Naive thymus-derived CD8-positive, alpha-beta T cell (primary cell): ENCODE results near the gene TMEM175. TPM values are rescaled to one million over a fixed set of nuclear protein-coding genes. Genes with fewer than 3 reads are reported as not detected.

ENCODE experiments used
- ATAC-seq, 2 donors: fragments of 150-1000 bp; cut with Tn5 transposase in 1 of 2; sonication (Bioruptor Pico), chemical (Tn5 transposase) in 1 of 2; 1 replicate in 1 of 2; 2 replicates in 1 of 2; pipeline ENCODE4 v1.10.0; 2021; ENCODE audit warnings: mild to moderate bottlenecking in 2 of 2, moderate library complexity in 2 of 2
- POLR2A ChIA-PET: fragments of 350-600 bp; sonication (Branson Sonifier 250); formaldehyde crosslinking; loops from one replicate; lab custom pipeline; 2021; ENCODE audit warnings: antibody characterized with exemption; lab: Charles Lee
- DNase-seq, 10 donors: peaks; one replicate each; pipeline versions ENCODE4 v3.0.0 to v3.0.0-alpha.2; 2020 to 2022
- H3K27ac Mint-ChIP-seq, 10 donors: one replicate each; pipeline ENCODE4 v1.8.0; 2020 to 2022; ENCODE audit warnings: mild to moderate bottlenecking in 10 of 10, mixed read lengths in 10 of 10, moderate library complexity in 4 of 10, inconsistent platforms in 1 of 10
- H3K27me3 Mint-ChIP-seq, 5 donors: one replicate each; pipeline ENCODE4 v1.8.0; 2021 to 2022; ENCODE audit warnings: mixed read lengths in 5 of 5
- H3K36me3 Mint-ChIP-seq, 3 donors: one replicate each; pipeline ENCODE4 v1.8.0; 2020 to 2022; ENCODE audit warnings: mixed read lengths in 3 of 3, mild to moderate bottlenecking in 2 of 3, inconsistent platforms in 1 of 3
- H3K4me1 Mint-ChIP-seq, 4 donors: one replicate each; pipeline ENCODE4 v1.8.0; 2021 to 2022; ENCODE audit warnings: mixed read lengths in 4 of 4
- H3K4me3 Mint-ChIP-seq, 10 donors: one replicate each; pipeline ENCODE4 v1.8.0; 2020 to 2022; ENCODE audit warnings: mild to moderate bottlenecking in 10 of 10, mixed read lengths in 10 of 10, moderate library complexity in 6 of 10, inconsistent platforms in 1 of 10
- H3K9me3 Mint-ChIP-seq, 9 donors: one replicate each; pipeline ENCODE4 v1.8.0; 2020 to 2022; ENCODE audit warnings: mixed read lengths in 9 of 9, mild to moderate bottlenecking in 3 of 9, inconsistent platforms in 1 of 9, moderate library complexity in 1 of 9
- polyA plus RNA-seq, 3 donors: library from polyadenylated mRNA; unstranded; fragments of 300-500 nt; fragmentation: Illumina TruSeq; gene quantifications; one replicate each; pipeline ENCODE4 v1.2.3, GENCODE V29; 2021
- total RNA-seq, 8 experiments: library from RNA in 2 of 8; stranded (reverse) in 2 of 8; gene quantifications; one replicate each; pipeline ENCODE4 v1.2.3 and lab custom pipeline; 2021 to 2026

The TMEM175 gene
- total and polyA plus RNA-seq, 5 experiments from 2014 or later = 6.4 to 72.9 (median 14.7) TPM

DNA sequence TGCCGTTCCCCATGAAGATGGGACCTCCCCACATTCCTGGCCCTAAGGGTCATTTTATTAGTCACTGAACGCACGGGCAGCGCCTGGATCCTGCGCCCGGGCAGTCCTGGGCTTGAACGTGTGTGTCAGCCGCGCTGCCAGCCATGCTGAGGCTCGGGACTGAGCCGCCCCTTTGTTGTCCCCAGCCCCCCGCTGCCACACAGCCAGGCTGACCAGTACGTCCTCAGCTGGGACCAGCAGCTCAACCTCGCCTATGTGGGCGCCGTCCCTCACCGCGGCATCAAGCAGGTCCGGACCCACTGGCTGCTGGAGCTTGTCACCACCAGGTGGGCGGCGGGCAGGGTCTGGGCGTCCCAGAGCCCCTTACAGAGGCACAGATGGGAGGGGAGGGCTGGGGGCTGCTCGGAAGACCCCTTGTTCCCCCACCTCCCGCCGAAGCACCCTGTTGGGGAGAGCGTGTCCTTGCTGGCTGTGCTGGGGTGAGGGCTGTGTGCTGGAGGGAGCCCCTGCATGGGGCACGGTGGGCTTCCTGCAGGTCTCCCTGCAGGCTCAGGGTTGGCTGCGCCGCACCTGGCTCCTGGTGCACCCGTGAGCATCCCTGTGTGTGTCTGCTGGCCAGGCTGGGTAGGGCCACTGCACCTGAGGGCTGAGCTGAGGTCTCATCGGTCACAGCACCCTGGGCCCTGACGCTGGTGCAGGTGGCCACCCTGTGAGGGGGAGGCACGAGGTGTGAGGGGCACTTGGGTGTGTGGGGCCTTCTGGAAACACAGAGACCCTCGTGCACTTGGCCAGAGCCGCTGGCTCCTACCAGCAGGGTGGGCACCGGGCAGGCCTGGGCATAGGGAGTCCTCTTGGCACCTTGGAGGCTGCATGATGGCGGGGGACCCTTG, 55.6 kb downstream of the TMEM175 start:
- peaks cover 0 to 2% (median 0%) of the 10 kb centered on the region in 3 donors for H3K36me3 Mint-ChIP-seq
- POLR2A ChIA-PET = interaction anchor here (0.6 to 2.7 kb wide), 8 partner anchors 14 to 246 kb away, joined by 3 to 16 read pairs (median 10); partner anchors contain the start of genes DGKQ, FGFRL1, GAK and TMEM175
- no peaks in the 10 kb centered on the region for H3K9me3 Mint-ChIP-seq
- DNase-seq (peak in 1 of 10 donors; percentile 10), ATAC-seq (no peak)
- peaks cover 3 to 35% (median 18%) of the 10 kb centered on the region in 4 donors for H3K4me1 Mint-ChIP-seq
- peak overlapping the region in 4 of 10 donors; percentile 62 to 74 (median 70) for H3K27ac Mint-ChIP-seq
- H3K27me3 Mint-ChIP-seq = no peaks in the 10 kb centered on the region
- peak overlapping the region; percentile 56 to 84 (median 76) for H3K4me3 Mint-ChIP-seq

DNA sequence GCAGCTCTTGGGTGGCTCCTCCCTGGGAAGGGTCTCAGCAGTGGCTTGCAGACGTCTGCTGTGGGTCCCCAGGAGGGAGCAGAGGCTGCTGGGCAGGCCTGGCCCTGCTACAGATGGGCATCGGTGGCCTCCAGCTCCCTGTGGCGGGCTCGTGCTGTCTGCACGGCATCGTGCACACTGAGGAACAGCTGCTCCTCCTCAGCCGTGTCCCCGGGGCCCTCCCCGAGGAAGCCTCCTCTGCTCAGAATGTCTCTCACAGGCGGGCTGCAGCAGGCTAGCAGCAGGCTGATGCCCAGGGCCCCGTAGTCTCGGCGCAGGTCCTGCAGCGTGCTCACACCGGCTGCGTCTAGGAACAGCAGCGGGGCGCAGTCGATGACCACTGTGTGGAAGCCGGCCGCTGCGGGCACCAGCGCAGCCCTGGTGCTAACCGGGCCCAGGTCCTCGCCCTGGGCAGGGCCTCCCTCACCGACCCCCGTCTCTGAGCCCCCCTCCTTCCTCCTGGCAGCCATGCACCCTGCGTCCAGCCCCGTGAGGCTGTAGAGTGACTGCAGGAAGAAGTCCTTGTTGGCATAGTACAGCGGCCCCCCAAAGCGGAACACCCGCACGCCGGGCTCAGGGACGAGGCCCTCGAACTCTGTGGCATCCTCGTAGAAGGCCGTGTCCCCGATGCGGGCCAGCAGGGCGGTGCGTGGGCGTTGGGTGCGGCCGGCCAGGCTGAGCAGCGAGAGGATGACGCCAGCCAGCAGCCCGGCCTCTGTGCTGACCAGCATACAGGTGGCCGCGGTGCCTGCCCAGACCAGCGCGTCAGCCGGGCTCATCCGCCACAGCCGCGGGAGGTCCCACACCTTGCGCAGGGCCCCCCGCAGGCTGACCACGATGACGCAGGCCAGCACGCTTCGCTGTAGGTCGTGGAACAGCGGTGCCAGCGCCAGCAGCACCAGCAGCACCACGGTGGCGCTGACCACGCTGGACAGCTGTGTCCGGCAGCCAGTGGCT, 56.8 kb downstream of the TMEM175 start:
- Mint-ChIP-seq H3K27ac (no peak overlapping the region), H3K9me3 (no peaks in the 10 kb centered on the region), H3K4me3 (peak overlapping the region in 2 of 10 donors; percentile 6 to 19), H3K27me3 (no peaks in the 10 kb centered on the region), H3K36me3 (peaks cover 0 to 2% (median 0%) of the 10 kb centered on the region in 3 donors), H3K4me1 (peaks cover 0 to 34% (median 16%) of the 10 kb centered on the region in 4 donors)
- ATAC-seq = no peak
- no peak for DNase-seq
- POLR2A ChIA-PET = no interaction called here

DNA sequence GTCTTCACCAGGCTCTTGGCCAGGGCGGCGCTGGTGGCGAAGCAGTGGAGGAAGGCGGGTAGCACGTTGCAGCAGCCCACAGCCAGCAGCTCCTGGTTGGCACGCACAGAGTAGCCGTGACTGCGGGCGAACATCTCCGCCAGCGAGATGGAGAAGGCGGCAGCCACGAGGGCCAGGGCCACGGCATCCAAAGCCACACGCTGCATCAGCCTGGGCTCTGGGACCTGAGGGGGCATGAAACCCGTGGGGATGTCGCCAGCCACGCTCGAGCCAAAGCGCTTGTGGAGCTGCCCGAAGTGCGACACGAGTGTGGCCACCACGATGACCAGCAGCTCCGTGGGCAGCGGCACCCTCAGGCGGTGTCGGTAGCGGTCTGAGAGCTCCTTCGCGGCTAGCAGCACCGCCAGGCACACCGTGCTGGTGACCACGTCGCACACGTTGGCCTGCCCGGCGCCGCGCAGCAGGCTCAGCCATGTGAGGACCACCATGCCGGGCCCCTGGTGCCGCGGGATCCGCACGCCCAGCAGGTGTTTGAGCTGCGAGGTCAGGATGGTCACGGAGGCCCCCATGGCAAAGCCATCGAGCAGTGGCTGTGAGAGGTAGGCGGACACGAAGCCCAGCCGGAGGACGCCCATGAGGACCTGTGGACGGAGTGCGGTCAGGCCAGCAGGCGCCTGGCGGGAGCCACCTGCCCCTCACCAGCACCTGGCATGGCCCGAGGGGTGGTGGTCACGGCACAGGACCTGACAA, 57.6 kb downstream of the TMEM175 start:
- H3K27me3 Mint-ChIP-seq = no peaks in the 10 kb centered on the region
- DNase-seq (no peak), ATAC-seq (no peak)
- peaks cover 0 to 27% (median 11%) of the 10 kb centered on the region in 4 donors for H3K4me1 Mint-ChIP-seq
- H3K4me3 Mint-ChIP-seq = no peak overlapping the region
- peaks cover 0 to 2% (median 0%) of the 10 kb centered on the region in 3 donors for H3K36me3 Mint-ChIP-seq
- no peaks in the 10 kb centered on the region for H3K9me3 Mint-ChIP-seq
- no peak overlapping the region for H3K27ac Mint-ChIP-seq
- POLR2A ChIA-PET = interaction anchor here (0.9 kb wide), 1 partner anchor 8 kb away, joined by 3 read pairs; no protein-coding TSS in a partner anchor

DNA sequence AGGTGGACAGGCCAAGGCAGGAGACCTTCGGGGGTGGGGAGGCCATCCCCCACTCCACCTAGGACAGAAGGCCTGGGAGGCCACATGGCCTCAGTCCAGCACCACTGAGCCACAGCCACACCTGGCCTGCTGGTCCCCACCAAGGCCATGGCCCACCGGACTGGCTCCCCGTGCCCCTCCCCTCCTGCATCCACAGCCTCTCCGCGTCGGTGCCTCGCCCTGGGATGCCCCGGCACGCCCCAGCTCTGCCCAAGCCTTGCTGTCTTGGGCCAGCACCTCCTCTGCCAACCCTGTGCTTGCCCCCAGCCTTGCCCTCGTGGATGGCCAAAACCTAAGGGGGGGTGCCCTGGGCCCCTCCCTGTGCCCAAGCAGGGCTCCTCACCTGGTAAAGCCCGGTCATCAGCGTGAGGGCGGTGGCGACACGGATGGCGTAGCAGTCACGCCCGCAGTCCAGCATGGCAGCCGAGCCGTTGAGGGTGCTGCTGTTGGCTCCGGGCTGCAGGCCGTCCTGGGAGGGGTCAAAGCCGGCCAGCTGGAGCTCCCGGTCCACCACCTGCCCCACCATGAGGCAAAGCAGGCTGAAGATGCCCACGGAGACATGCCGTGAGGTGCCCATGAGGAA, 58.6 kb downstream of the TMEM175 start:
- Mint-ChIP-seq H3K27ac (no peak overlapping the region), H3K9me3 (no peaks in the 10 kb centered on the region), H3K36me3 (peaks cover 0 to 2% (median 0%) of the 10 kb centered on the region in 3 donors), H3K4me1 (peaks cover 0 to 19% (median 7%) of the 10 kb centered on the region in 4 donors), H3K27me3 (no peaks in the 10 kb centered on the region), H3K4me3 (no peak overlapping the region)
- no peak for DNase-seq
- ATAC-seq = no peak
- POLR2A ChIA-PET = interaction anchor here (0.9 kb wide), 1 partner anchor 8 kb away, joined by 3 read pairs; no protein-coding TSS in a partner anchor

DNA sequence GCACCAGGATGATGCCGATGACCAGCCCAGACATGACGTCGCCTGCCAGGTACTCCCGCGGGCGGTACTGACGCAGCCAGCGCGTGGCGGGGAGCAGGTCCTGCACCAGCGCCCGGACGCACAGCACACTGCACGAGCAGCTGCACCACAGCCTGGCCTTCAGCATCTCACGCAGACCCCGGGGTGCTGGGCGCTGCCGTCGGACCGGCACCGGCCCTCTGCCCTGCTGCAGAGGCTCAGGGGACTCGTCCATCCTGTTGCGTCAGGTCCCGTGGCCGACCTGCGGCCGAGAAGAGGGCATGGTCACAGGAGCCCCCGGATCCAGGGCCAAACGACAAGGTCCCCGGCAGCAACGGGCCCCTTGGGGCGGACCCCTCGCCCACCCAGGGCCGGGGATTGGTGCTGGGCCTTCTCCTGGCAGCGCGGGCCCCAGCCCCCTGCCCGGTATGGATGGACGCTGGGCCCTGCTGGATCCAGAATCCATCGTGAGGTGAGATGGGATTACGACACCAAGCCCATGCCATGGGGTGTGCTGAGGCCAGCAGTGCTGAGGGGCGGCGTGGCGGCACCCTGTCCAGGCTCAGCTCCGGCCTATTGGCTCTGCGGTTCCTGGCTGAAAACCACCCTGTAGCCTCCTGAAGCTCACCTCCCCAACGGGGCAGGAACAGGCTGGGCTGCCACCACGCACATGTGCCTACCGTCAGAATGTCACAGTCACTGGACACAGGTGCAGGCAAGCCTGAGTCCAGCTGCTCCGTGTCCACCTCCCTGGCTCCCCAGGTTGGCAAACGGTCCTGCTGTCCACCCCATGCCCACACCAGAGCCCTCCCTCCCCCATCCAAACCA, 59.4 kb downstream of the TMEM175 start:
- POLR2A ChIA-PET = no interaction called here
- ATAC-seq = no peak
- no peak overlapping the region for H3K27ac Mint-ChIP-seq

DNA sequence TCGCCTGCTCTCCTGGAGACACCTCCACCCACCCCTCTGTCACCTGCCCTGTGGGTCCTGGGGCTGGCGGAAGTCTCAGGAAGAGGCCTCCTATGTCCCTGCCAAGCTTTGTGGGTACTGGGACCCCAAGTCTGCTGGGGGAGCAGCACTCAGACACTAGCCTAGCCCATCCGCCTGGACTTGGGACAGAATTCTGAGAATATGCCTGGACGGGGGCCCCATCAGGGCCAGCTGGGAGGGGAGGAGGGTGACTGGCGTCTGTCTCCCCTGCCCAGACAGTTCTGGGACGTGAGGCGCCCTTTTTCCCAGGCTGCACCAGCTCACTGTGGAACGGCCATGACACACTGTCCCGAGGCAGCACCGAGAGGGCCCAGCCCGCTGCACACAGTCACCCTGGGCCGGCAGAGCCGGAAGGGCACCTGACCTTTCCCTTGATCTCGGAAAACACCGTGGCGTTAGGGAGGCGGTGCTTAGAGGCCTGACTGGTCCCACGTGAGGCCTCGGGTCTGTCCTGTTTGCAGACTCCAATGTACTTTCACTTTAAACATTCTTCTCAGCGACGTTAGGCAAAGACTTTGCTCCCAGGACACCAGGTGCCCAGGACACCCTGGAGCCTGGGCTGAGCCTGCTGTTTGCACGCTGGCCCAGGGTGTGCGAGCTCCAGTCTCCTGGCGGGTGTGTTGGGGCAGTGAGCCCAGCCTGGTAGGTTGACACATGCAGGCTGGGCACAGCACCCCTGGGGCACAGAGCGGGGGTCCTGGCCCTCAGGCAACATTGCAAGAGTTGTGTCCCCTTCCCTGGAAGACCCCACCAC, 60.2 kb downstream of the TMEM175 start:
- ATAC-seq (no peak), DNase-seq (no peak)
- no peaks in the 10 kb centered on the region for H3K9me3 Mint-ChIP-seq
- no peak overlapping the region for H3K4me3 Mint-ChIP-seq
- H3K4me1 Mint-ChIP-seq = peaks cover 0 to 13% (median 7%) of the 10 kb centered on the region in 4 donors
- H3K36me3 Mint-ChIP-seq = peaks cover 0 to 2% (median 0%) of the 10 kb centered on the region in 3 donors
- H3K27ac Mint-ChIP-seq = no peak overlapping the region
- peaks cover 0 to 2% (median 0%) of the 10 kb centered on the region in 5 donors for H3K27me3 Mint-ChIP-seq
- POLR2A ChIA-PET = no interaction called here

More for the DNA sequence above, 59.4 kb downstream of the TMEM175 start:
- Mint-ChIP-seq H3K4me1 (peaks cover 0 to 13% (median 3%) of the 10 kb centered on the region in 4 donors), H3K4me3 (no peak overlapping the region), H3K9me3 (no peaks in the 10 kb centered on the region), H3K36me3 (peaks cover 0 to 2% (median 0%) of the 10 kb centered on the region in 3 donors), H3K27me3 (no peaks in the 10 kb centered on the region)
- DNase-seq = no peak

DNA sequence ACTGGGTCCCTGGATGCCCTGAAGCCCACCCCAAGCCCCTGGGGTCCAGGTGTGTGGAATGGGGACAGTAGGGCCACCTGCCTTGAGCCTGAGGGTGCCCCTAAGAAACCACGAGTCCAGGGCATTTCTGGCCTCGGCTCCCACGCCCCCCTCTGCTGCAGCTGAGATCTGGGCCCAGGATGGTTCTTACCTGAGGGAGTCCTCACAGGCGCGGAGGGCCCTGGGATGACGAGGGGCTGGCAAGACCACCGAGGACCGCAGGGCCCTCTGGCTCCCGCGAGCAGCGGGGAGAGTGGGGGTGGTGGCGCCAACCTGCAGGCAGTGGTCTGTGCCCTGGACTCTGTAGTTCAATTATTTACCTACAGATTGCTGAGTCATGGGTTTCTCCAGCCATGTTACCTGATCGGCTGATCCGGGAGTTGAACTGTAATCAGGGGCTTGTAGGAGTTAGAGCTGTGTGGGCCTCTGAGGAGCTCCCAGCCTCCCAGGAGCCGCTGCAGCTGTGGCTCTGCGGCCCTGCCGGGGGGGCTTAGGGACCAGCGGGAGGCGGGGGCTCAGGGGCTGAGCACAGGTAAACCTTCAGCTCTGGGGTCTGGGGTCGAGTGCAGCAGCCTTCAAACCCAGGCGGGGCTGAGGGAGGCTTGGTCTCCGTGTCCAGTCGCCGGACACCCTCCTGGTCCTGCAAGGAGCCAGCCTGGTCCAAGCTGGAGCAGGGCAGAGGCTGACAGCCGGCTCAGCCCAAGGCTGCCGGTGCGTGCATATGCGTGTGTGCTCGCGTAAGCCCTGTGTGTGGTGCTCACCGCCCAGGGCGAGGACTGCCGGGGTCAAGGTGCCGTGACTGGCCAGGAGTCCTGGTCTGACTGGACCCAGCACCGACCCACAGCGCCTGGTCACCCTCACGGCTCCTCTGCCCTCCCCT, 61.1 kb downstream of the TMEM175 start, which contains the start of gene SLC26A1:
Gene SLC26A1, minus strand, starts transcription at position 294 of the 919 bp plus-strand sequence. CDS start 1,701 bp downstream, outside the sequence.
- DNase-seq = no peak
- ATAC-seq = no peak
- Mint-ChIP-seq H3K4me3 (no peak within 1 kb of the TSS), H3K36me3 (peaks cover 0 to 2% (median 0%) of the 10 kb centered on the region in 3 donors), H3K4me1 (peaks cover 4 to 12% (median 10%) of the 10 kb centered on the region in 4 donors), H3K27me3 (peaks cover under 1 to 6% (median 2%) of the 10 kb centered on the region in 5 donors), H3K9me3 (no peaks in the 10 kb centered on the region), H3K27ac (no peak within 1 kb of the TSS)
- POLR2A ChIA-PET = interaction anchor here (0.7 kb wide), 1 partner anchor 152 kb away, joined by 3 read pairs; no protein-coding TSS in a partner anchor

DNA sequence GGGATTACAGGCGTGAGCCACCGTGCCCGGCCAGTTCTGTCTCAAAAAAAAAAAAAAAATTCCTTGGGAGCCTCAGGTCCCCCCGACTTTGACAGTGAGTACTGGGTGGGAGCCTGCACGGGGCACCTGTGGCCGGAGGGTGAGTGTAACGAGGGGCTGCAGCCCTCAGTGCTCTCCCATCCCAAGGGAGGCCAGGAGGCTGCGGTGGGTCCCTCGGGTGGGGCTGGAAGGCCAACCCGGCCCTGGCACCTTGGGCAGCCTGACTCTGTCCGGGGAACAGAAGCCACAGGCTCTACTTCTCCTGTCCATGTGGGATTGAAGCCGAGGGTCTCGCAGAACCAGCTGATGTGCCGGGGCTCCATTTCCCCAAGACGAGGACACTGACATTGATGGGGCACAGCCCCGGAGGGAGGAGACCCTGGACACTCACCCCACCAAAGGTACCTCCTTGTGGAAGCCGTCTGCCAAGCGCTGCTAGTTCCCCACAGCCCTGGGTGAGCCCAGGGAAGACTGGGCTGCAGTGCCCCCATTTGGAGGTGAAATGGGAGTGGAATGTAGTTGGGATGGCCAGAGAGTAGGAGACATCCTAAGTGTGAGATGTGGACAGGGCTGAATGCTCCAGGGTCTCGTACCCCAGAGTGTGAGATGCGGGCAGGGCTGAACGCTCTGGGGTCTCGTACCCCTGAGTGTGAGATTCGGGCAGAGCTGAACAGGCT, 63.2 kb downstream of the TMEM175 start:
- Mint-ChIP-seq H3K36me3 (no peaks in the 10 kb centered on the region), H3K9me3 (no peaks in the 10 kb centered on the region), H3K27me3 (peaks cover 6 to 25% (median 8%) of the 10 kb centered on the region in 5 donors), H3K4me1 (peaks cover 8 to 18% (median 15%) of the 10 kb centered on the region in 4 donors), H3K27ac (no peak overlapping the region), H3K4me3 (no peak overlapping the region)
- DNase-seq = no peak
- ATAC-seq = no peak
- POLR2A ChIA-PET = no interaction called here
